Myocyte (in vitro differentiated cells): Measurements from ENCODE around the gene NOS2. TPM values are rescaled to one million over a fixed set of nuclear protein-coding genes. Genes with fewer than 3 reads are reported as not detected.
A peak's percentile ranks its signal among the peaks of the same experiment; 100 is the strongest.
"Not testable (repeated sequence)": the region's sequence is repeated elsewhere in the genome, so short reads cannot be mapped to it uniquely, and the experiment has no call there.

Experiments used
- DNase-seq: peaks from one replicate; pipeline ENCODE4 v3.0.0-alpha.2; 2012; ENCODE audit warnings: low read depth
- total RNA-seq: library from RNA; depleted of rRNA; stranded (reverse); fragments of >200 nt; gene quantifications from 2 replicates; pipeline ENCODE4 v1.2.3, GENCODE V29; 2014

NOS2 gene
- total RNA-seq, 1 donor from 2014 or later, result 0.03 TPM

DNA sequence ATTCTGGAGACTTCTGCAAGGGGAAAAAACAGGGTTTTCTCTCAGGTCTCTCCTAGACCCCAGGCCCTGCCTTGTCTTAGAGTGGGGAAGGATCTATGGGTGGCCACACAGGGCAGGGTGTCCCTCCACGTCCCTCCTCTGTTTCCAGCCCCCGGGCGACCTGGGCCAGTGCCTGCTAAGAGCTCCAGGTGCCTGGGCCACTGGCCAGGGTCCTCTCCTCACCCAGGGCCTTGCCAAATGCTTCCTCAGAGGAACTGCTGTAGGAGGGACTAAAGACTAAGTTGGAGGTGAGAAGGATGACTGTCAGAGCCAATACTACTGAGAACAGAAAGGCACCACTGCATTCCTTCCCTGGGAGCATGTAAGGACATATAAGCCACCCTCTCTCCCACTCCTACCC lies 11.4 kb downstream of the NOS2 start:
- no peak for DNase-seq

DNA sequence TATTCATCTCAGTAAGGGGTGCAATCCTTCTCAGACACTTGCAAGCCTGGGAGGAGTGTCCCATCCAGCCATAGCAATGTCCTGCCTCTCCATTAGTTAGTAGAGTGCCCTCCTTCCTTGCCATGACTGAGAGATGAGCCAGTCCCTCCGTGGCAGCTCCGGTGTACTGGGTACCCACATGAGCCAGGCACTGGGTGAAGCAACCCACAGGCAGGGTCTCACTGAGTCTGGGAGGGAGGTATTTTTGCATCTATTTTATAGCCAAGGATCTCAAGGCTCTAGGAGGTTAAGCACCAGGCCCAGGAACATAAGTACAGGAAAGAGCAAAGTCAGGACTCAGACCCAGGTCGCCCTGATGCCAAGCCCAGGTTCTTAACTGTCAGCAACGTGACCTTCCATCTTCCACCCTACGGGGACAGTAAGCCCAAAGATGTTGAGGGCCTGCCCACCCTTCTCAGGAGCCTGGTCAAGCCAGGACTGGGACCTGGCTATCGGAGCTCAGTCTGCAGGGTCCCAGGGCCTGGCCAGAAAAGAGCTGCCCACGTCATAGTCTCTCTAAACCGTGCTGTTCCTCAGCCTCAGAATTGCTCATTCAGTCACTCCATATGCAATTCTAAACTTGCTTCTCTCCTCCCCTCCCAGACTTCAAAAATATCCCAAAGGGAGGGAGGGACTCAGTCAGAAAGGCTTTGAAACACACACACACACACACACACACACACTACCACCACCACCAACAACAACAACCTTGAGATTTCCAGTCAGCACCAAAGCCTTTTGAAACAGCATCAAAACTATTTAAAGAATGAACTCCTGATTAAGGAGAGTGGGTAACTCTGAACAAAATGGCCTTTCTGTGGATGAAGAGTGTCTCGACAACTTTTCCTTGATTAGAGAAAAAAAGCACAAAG lies 16.6 kb downstream of the NOS2 start:
- DNase-seq, result no peak

DNA sequence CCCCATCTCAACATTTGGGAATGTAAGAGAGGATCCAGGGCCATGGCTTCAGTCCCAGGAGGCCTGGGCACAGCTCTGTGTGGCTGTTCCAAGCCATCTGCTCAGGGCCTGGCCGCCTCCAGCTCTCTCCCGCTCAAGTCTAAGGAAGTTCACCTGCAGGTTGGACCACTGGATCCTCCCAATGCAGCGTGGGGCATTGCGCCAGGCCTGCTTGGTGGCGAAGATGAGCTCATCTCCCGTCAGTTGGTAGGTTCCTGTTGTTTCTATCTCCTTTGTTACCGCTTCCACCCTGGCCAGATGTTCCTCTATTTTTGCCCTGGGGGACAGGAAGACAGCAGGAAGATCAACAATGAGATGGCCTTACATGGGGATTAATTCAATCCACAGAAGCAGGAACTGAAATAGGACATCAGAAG lies 17.5 kb downstream of the NOS2 start:
- no peak for DNase-seq

DNA sequence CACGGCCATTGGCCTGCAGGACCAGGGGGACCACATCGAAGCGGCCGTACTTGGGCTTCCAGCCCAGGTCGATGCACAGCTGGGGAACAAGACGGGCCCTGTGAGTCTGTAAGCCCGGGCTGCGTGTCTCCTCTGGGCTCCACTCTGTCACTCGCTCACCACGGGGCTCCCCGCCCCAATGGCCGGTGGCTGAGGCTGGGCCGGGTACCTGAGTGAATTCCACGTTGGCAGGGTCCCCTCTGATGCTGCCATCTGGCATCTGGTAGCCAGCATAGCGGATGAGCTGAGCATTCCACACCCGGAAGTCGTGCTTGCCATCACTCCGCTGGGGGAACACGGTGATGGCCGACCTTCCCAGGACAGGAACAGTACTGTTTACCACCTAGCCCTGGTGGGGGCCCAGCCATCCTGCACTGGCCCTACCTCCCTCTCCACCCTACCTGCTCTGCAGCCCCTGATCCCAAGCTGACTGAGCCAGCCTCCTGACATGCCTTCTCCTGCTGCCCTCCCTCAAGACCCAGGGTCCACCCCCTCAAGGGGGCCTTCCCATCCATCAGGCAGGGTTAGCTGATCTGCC lies 19.4 kb downstream of the NOS2 start:
- DNase-seq, result no peak

DNA sequence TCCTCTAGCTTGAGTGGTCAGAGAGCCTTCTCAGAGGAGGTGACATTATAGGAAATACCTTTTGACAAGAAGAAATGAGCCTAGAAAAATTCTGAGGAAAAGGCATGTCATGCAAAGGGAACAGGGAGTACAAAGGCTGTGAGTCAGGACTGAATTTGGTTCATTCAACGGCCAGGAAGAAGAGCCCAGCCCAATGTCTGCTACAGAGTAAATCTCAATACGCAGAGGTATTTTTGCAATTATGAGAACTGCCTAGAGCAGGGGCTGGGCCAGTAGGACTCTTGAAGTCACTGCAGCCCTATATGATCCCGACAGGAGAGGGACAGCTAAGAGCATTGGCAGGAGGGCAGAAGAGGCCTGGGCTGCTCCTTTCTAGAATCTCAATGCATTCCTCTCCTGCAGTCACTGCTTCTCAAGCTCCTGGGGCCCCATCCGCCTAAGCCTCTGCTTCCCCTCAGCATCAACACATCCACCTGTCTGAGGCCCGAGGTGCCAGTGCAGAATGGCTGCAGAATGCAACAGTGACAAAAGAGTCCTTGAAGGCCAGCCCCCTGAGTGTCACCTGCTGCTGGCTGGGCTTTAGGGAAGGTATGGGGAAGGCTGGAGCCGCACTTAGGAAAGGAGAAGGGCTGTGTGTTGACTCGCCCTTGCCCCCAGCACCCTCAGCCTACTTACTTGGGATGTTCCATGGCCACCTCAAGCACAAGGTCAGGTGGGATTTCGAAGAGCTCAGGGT lies 20.1 kb downstream of the NOS2 start:
- DNase-seq, result no peak

DNA sequence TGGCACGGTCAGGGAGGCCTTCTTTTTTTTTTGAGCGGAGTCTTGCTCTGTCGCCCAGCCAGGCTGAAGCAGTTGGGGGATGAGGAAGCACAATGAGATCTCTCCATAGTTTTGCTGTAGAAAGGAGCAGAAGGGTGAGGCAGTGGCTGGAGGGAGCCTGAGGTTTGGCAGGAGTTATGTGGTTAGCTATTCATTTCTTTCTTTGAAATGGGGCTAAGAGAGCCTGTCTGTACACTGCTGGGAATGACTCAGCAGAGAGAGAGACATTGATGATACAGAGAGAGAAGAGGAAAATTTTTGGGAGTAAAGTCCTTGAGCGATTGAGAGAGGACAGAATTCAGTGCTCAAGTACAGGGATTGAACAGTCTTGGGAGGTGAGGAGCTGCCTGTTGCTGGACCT lies 22.1 kb downstream of the NOS2 start:
- peak; percentile 15 for DNase-seq

DNA sequence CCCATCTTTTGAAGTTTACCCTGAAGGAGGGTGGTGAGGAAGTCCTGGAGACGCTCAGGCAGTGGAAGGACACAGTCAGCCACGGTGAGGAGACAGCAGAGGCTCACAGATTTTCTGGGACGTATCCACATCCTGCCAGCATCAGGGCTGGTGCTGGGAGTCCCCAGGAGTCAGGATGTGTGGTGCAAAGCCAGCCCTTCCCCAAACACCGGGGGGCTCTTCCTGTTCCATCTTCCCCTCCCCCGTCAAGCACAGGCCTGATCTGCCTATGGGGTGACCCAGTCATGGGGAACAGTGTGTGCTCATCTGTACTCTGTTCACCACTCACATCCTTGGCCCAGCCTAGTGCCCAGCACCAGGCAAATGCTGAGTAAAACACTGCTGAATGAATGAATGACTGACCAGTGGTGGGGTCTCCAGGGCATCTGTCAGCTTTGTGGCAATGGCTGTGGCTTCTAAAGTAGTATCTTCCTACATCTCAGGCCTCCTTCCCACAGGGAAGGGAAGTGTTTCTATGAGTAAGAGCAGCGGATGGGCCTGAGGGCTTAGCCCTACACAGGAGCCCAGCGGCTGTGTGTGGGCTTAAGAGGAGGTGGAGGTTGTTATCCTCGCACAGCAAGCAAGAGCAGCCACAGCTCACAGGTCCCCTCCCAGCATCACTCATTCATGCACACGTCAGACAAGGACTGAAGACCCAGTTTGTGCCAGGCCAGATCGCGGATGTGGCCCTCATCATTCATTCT lies 23.3 kb downstream of the NOS2 start:
- no peak for DNase-seq

DNA sequence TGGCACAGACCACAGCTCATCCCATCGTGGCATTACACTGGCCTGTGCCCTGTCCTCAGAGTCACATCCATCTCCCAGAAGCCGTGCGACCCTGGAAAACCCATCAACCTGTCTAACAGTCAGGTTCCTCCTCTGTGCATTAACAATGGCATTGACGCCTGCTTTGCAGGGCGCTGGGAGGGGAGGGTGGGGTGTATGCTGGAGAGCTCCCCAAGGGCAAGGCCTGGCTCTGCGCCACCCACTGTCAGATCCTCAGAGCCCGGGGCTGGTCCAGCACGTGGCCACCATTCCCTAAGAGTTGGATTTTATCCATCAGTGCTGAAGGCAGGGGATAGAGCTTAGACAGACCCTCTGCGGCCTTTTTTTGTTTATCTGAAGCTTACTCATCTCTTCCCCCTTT lies 28.7 kb downstream of the NOS2 start:
- no peak for DNase-seq

DNA sequence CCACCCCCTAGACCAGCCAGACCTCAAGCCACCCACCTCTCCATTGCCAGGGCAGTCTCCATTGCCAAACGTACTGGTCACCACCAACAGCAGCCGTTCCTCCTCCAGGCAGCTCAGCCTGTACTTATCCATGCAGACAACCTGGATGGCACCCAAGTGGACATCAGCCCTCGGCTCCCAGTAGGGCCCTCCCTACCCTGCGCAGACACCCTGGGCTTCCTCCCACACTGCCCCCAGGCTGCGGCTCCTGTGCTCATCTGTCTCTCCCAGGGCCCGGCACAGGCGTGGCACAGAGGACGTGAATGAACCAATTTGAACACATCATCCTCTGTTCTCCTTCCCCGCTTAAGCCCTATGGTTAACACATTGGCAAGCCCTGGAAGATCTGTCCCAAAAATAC lies 29.5 kb downstream of the NOS2 start:
- DNase-seq, result no peak

DNA sequence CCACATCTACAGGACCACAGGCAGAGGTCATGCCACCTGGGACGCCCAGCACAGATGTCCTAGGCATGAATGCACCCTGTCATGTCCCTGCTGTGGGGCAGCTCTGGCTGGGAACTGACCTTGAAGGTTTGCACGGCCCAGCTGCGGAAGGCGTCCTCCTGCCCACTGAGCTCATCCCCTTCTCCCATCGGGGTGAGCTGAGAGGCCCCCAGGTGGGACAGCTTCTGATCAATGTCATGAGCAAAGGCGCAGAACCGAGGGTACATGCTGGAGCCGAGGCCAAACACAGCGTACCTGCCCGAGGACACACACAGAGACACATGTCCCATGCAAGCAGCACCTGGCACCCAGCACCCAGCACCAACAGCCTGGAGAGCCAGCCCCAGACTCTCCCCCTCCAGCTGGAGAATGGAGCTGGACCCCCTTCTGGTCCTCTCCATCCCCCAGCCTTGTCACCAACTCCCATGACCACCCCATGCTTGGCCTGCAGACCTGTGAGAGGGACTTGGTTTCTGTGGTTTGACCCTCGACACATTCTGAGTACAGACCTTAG lies 31.4 kb downstream of the NOS2 start:
- DNase-seq, result no peak

DNA sequence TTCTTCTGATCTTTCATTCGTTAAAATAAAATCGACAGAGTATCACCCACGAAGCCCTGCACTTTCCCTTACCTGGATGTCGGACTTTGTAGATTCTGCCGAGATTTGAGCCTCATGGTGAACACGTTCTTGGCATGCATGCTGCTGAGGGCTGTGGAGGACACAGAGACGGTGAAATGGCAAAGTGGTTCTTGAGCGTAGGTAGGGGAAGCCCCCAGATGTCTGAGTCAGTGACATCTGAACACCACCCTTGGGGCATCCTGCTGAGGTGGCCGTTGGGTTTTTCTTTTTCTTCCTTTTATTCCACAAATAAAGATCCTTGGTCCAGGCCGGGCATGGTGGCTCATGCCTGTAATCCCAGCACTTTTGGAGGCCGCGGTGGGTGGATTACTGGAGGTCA lies 33.9 kb downstream of the NOS2 start:
- no peak for DNase-seq

DNA sequence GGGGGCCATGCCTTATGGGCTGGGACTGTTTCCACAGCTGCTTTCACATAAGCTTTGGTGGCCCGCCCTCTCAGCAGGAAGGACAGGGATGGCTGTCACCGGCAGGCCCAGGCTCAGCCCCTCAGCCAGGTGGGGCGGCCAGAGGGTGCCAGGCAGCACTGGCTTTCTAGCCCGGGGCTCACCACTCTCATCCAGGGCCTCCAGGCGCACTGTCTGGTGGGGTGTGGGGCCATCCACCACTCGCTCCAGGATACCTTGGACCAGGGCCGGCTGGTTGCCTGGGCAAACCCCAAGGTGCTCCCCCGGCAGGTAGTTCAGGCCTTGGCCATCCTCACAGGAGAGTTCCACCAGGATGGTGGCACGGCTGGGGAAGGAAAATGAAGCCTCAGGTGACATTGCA lies 35.0 kb downstream of the NOS2 start:
- DNase-seq, result no peak

DNA sequence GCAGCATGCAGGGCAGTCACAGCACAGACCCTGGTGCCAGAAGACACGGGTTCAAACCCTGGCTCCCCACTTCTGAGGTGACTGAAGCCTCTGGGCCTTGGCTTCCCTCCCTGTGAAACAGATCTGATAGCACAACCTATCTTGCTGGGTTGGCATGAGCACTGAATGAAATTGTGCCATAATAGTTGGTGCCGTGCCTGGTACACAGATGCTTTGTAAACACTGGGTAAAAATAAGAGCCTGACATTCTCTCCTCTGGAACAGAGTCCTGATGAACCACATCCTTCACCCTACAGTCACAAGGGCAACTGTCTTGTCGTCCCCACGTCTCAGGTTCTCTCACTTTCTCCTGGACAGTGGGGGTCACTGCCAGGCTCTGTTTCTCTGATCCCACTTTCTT lies 35.7 kb downstream of the NOS2 start:
- DNase-seq, result no peak

DNA sequence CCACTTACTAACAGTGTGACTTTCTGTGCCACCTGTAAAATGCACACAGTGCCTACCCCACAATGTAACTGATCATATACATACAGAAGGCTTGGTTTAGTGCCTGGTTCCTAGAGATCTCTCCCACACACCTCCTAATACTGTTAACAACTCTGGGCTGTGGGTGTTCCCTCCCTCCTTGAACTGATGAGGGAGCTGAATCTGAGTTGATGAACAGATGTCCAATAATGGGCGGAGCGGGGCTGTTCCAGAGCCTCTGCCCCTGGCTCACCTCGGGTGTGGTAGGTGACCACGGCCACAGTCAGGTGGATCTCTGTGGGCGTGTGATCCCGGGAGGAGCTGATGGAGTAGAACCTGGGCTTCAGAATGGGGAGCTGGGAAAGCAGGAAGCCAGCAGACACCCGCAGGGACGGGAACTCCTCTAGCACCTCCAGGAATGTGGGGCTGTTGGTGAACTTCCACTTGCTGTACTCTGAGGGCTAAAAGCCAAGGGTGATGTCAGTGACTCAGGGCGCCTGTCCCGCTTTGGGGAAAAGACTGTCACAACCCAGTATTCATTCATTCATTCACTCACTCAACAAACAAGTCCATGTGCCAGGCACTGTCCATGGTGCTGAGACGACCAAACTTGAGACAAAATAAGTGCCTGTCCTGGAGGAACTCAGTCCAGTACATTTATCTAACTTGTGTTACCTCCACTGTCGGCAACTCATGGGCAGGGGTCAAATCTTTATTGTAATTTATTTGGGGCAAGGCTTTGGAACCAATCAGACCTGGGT lies 37.6 kb downstream of the NOS2 start:
- DNase-seq, result peak; percentile 53

DNA sequence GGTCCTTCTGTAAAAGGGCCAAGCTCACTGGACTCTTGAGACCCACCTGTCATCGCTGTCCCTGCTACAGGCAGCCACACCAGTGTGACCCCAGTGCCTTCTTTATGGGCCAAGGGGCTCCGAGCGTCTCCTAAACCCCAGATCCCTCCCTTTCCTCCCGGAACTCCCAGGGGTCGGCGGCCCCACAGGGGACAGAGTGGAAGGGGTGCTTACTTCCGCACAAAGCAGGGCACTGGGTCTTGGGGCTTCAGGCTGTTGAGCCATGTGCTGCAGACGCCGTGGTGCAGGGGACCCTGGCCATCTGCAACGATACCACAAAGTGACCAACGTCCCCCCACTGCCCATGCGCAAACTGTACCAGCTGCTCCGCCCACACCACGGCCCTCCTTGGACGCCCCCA lies 39.4 kb downstream of the NOS2 start:
- not testable (repeated sequence) for DNase-seq

DNA sequence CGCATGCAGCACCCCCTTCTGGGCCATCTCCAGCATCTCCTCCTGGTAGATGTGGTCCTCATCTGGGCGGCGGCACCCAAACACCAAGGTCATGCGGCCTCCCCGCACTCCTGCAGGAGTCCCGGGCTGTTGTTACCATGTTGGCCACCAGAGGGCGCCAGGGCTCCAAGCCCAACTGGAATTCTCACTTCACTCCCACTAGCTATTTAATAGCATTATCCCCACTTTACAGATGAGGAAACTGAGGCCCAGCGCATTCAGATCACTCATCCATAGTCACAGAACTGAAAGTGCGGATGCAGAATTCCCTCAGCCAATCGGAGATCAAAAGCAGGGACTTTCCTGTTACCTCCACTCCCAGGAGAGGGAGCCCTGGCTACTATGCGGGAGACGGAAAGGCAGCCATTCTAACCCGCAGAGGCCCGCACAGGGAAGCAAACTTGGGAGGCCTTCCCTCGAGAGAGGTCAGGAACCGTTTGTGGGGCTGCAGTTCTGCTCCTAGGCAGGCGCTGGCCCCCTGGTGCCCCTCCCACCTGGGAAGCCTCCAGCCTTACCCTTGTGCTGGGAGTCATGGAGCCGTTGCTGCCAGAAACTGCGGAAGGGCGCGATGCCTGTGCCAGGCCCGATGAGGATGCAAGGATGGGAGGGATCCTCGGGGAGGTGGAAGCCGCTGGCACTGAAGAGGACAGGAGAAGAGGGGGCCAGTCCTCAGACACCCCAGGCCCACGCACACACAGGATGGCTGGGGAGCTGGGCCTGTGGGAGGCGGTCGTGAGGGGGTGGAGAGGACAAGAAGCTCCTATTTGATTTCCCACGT lies 40.1 kb downstream of the NOS2 start:
- DNase-seq, result peak; percentile 54

DNA sequence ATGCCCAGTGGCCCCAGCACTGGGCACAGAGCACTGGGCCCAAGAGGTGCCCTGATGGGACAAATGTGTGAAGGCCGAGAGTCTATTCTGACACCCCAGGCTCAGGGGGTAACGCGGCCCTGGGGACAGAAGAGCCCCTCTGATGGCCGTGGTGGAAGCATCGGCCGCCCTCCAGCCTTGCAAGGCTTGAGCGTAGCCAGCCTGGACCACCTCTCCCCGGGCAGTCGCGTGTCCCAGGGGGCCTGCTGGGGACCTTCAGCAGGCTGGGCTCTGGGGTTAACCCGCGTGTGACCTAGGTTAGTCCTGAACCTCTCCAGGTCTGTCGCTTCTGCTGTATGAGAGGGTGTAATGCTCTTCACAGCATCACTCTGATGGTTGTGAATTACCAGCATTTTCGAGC lies 40.8 kb downstream of the NOS2 start:
- DNase-seq, result no peak

DNA sequence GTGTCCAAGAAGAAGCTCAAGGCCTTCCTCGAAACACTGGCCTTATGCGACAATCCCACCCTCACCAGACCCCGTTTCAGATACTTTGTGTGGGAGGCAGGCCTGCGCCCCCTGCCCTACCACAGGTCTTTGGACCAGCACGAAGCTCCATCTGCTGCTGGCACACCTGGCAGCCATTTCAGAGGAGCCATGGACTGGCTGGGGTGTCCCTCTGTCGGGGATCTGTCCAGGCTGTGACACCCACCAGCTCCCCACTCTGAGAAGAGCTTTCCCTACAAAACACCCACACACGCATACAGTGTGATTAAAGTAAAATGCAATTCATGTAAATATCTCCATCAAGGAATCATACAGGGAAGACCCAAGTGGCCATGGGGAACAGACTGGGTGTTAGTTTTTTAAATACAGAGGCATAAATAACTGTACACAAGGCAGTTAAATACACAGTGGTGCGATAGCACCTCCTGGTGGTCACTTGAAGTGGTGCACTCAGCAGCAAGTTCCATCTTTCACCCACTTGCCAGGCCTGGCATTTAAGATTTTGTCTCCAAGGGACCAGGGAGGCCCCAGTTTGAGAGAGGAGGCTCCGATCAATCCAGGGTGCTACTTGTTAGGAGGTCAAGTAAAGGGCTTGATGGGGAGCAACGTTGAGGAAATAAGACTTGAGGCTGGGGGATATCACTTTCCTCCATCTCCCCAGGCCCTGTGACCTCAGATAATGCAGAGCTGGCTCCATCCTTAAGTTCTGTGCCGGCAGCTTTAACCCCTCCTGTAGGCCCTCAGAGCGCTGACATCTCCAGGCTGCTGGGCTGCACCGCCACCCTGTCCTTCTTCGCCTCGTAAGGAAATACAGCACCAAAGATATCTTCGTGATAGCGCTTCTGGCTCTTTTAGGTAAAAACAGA lies 43.6 kb downstream of the NOS2 start:
- DNase-seq, result peak; percentile 47
